ENCODE results near the gene MARCHF10.

DNA sequence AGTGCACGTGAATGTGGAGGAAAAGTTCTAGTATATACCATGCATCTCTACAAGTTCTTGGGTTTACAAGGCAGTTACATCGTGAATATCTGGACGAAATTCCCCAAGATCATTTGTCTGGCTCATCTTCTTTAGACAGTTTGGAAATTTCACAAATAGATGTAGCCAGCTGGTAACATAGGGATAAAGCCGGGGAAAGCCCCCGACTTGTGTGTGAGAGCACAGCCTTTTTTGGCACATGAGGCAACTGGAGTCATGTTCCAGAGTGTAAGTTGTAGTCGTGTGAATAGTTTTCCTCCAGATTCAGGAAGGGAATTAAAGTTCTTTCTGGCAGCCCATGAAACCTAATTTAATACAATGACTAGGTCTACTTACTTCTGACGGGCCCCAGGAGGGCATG, 62.3 kb downstream of the MARCHF10 start:
- TF ChIP-seq CTCF (IDR thresholded peaks at IDR 0.05) (no peak), POLR2AphosphoS5 (IDR thresholded peaks at IDR 0.05) (no peak)
